GM12872 (cell line): ENCODE measurements around the gene HIC1.

Experiments
- TF ChIP-seq, protein P1 (sequence below): IDR thresholded peaks from 3 replicates; pipeline ENCODE4 v1.5.1; 2011; ENCODE audit warnings: low read depth, mild to moderate bottlenecking, low read length, moderate library complexity; ENCODE audit not compliant: insufficient read depth

Gene HIC1

DNA sequence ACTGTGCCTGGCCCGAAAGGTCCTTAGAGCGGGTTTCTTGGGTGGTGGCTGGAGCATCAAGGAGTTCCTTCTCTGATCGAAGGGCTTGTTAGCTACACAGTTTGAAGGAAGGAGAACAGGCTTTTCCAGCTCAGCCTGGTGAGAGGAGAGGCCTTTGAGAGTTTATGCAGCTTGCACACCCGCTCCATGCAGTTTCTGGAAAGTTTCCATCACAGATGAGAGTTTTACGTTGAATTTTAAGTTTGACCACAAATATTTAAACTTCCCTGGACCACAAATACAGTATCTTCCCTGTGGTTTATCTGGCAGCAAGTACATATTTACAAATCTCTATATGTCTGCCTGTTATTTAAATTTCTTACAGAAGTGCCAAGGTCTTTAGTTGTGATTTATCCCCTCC lies 56.8 kb downstream of the HIC1 start:
- TF ChIP-seq, protein P1, sequence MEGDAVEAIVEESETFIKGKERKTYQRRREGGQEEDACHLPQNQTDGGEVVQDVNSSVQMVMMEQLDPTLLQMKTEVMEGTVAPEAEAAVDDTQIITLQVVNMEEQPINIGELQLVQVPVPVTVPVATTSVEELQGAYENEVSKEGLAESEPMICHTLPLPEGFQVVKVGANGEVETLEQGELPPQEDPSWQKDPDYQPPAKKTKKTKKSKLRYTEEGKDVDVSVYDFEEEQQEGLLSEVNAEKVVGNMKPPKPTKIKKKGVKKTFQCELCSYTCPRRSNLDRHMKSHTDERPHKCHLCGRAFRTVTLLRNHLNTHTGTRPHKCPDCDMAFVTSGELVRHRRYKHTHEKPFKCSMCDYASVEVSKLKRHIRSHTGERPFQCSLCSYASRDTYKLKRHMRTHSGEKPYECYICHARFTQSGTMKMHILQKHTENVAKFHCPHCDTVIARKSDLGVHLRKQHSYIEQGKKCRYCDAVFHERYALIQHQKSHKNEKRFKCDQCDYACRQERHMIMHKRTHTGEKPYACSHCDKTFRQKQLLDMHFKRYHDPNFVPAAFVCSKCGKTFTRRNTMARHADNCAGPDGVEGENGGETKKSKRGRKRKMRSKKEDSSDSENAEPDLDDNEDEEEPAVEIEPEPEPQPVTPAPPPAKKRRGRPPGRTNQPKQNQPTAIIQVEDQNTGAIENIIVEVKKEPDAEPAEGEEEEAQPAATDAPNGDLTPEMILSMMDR, result no peak
